ENCODE results near the gene GJD3.
"Not testable (repeated sequence)": the region's sequence is repeated elsewhere in the genome, so short reads cannot be mapped to it uniquely, and the experiment has no call there.

GRCh38 chr17:40367728-40368127 lies 3.2 kb upstream of the GJD3 start:
- not testable (repeated sequence) for TF ChIP-seq CTCF (IDR thresholded peaks at IDR 0.05)
- TF ChIP-seq, protein P1, sequence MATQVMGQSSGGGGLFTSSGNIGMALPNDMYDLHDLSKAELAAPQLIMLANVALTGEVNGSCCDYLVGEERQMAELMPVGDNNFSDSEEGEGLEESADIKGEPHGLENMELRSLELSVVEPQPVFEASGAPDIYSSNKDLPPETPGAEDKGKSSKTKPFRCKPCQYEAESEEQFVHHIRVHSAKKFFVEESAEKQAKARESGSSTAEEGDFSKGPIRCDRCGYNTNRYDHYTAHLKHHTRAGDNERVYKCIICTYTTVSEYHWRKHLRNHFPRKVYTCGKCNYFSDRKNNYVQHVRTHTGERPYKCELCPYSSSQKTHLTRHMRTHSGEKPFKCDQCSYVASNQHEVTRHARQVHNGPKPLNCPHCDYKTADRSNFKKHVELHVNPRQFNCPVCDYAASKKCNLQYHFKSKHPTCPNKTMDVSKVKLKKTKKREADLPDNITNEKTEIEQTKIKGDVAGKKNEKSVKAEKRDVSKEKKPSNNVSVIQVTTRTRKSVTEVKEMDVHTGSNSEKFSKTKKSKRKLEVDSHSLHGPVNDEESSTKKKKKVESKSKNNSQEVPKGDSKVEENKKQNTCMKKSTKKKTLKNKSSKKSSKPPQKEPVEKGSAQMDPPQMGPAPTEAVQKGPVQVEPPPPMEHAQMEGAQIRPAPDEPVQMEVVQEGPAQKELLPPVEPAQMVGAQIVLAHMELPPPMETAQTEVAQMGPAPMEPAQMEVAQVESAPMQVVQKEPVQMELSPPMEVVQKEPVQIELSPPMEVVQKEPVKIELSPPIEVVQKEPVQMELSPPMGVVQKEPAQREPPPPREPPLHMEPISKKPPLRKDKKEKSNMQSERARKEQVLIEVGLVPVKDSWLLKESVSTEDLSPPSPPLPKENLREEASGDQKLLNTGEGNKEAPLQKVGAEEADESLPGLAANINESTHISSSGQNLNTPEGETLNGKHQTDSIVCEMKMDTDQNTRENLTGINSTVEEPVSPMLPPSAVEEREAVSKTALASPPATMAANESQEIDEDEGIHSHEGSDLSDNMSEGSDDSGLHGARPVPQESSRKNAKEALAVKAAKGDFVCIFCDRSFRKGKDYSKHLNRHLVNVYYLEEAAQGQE (IDR thresholded peaks at IDR 0.05; ENCODE audit: insufficient read depth in 1 of 2, low read depth in 2 of 2, low read length in 1 of 2) = not testable (repeated sequence)
